MCF 10A (cell line): ENCODE data around the gene FBRSL1. TPM values are rescaled to one million over a fixed set of nuclear protein-coding genes. Genes with fewer than 3 reads are reported as not detected.

Experiments used
- BruUV-seq: library from RNA; stranded (reverse); fragments of 400-500 nt; replicated peaks from 2 replicates; lab custom pipeline; 2021; lab: Mats Ljungman, UMichigan
- CTCF ChIA-PET: fragments of 300-600 bp; sonication (Branson Sonifier 250); formaldehyde crosslinking; extraction: SDS; loops from one replicate; lab custom pipeline; 2021; ENCODE audit warnings: antibody characterized with exemption, inconsistent platforms; lab: Yijun Ruan, JAX
- POLR2A ChIA-PET: fragments of 300-600, 350-650 bp; sonication (Branson Sonifier 250); formaldehyde crosslinking; extraction: SDS; loops from one replicate; lab custom pipeline; 2020; ENCODE audit warnings: antibody characterized with exemption, inconsistent platforms; lab: Yijun Ruan, JAX
- DNase-seq: peaks from one replicate; pipeline ENCODE4 v3.0.0-alpha.2; 2018; ENCODE audit not compliant: unreplicated experiment
- H3K27ac Mint-ChIP-seq: one replicate; pipeline ENCODE4 v1.8.0; 2022; ENCODE audit warnings: mild to moderate bottlenecking, low read depth, mixed read lengths; ENCODE audit not compliant: unreplicated experiment
- H3K27me3 Mint-ChIP-seq: one replicate; pipeline ENCODE4 v1.8.0; 2022; ENCODE audit warnings: mixed read lengths; ENCODE audit not compliant: insufficient read depth, unreplicated experiment
- H3K36me3 Mint-ChIP-seq: one replicate; pipeline ENCODE4 v1.8.0; 2022; ENCODE audit warnings: mild to moderate bottlenecking, moderate library complexity, mixed read lengths; ENCODE audit not compliant: insufficient read depth, unreplicated experiment
- H3K4me1 Mint-ChIP-seq: one replicate; pipeline ENCODE4 v1.8.0; 2022; ENCODE audit warnings: mixed read lengths; ENCODE audit not compliant: insufficient read depth, unreplicated experiment
- H3K4me3 Mint-ChIP-seq: one replicate; pipeline ENCODE4 v1.8.0; 2022; ENCODE audit warnings: mild to moderate bottlenecking, moderate library complexity, mixed read lengths; ENCODE audit not compliant: unreplicated experiment
- H3K9me3 Mint-ChIP-seq: one replicate; pipeline ENCODE4 v1.8.0; 2022; ENCODE audit warnings: mixed read lengths; ENCODE audit not compliant: unreplicated experiment
- CTCF ChIP-seq: fragments of 200-600 bp; IDR thresholded peaks from one replicate; pipeline ENCODE4 v1.8.0; 2022; ENCODE audit warnings: antibody characterized with exemption, mild to moderate bottlenecking; ENCODE audit not compliant: unreplicated experiment
- intact Hi-C: fragments of 100-400 bp; cut with micrococcal nuclease; formaldehyde crosslinking; loops from 2 replicates; pipeline ENCODE4 v1.14.1; 2022
- total RNA-seq: library from RNA; stranded (reverse); gene quantifications from 2 replicates; pipeline ENCODE4 v1.2.3, GENCODE V29; 2022

The FBRSL1 gene
- total RNA-seq, 1 experiment from 2014 or later, result 47.4 TPM

DNA sequence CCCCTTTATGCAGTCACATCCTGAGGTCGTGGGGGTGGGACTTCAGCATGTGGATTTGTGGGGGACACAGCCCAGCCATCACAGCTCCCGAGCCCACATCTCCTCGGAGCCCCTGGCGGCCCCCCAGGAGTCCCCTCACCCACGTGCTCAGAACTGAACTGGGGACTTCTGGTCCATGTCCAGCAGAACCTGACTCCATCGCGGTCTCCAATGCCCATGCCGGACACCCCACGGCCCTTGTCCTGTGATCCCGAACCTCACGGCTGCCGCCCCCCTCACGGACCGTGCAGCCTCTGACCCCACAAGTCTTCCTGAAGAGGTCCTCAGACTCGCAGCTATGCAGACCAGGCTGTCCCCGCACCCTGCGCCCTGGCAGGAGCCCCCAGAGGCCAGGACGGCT lies 13.5 kb upstream of the FBRSL1 start:
- Mint-ChIP-seq H3K9me3 (no peaks in the 10 kb centered on the region), H3K27ac (no peak overlapping the region), H3K4me1 (no peaks in the 10 kb centered on the region)

GRCh38 chr12:132477017-132477702 lies 12.8 kb upstream of the FBRSL1 start:
- CTCF ChIA-PET, result interaction anchor here (0.6 kb wide), 1 partner anchor 134 kb away, joined by 3 read pairs; no protein-coding TSS in a partner anchor
- intact Hi-C loops, result no loop called here
- no peak overlapping the region for H3K4me3 Mint-ChIP-seq

More for the DNA sequence above, 13.5 kb upstream of the FBRSL1 start:
- Mint-ChIP-seq H3K36me3 (no peaks in the 10 kb centered on the region), H3K4me3 (no peak overlapping the region), H3K27me3 (peaks cover 17% of the 10 kb centered on the region)
- intact Hi-C loops, result no loop called here
- no peak for DNase-seq
- ChIA-PET CTCF (interaction anchor here (0.6 kb wide), 1 partner anchor 135 kb away, joined by 3 read pairs; no protein-coding TSS in a partner anchor), POLR2A (no interaction called here)
- BruUV-seq, result no TSS peak
- TF ChIP-seq CTCF, result no peak

GRCh38 chr12:132477703-132478432 lies 12.1 kb upstream of the FBRSL1 start:
- no peak for TF ChIP-seq CTCF
- Mint-ChIP-seq H3K27me3 (peaks cover 31% of the 10 kb centered on the region), H3K27ac (no peak overlapping the region), H3K9me3 (no peaks in the 10 kb centered on the region), H3K4me1 (no peaks in the 10 kb centered on the region), H3K4me3 (no peak overlapping the region), H3K36me3 (no peaks in the 10 kb centered on the region)
- ChIA-PET CTCF (interaction anchor here (0.7 kb wide), 1 partner anchor 380 kb away, joined by 3 read pairs; no protein-coding TSS in a partner anchor), POLR2A (no interaction called here)
- intact Hi-C loops, result no loop called here
- DNase-seq, result no peak
- BruUV-seq, result no TSS peak

More at GRCh38 chr12:132477017-132477702, 12.8 kb upstream of the FBRSL1 start:
- no TSS peak for BruUV-seq
- Mint-ChIP-seq H3K36me3 (no peaks in the 10 kb centered on the region), H3K9me3 (no peaks in the 10 kb centered on the region), H3K27me3 (peaks cover 24% of the 10 kb centered on the region), H3K4me1 (no peaks in the 10 kb centered on the region), H3K27ac (no peak overlapping the region)
- POLR2A ChIA-PET, result no interaction called here
- DNase-seq, result no peak
- TF ChIP-seq CTCF, result no peak

DNA sequence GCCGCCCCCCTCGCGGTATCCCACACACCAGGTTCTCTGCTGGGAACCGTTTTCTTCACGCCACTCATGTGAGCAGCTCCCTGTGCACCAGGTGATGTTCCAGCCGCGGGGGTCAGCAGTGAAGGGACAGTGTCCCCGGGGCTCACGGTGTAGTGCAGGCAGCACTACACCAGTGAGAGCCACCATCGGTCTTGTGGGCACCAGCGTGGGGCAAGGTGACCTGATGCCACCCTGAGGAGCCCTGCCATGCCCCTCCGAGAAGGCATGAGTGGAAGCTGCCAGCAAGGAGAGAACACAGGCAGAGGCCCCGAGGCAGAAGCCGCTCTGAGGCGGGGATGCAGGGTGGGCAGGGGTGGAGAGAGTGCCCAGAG lies 11.5 kb upstream of the FBRSL1 start:
- Mint-ChIP-seq H3K27me3 (peaks cover 34% of the 10 kb centered on the region), H3K36me3 (no peaks in the 10 kb centered on the region), H3K9me3 (no peaks in the 10 kb centered on the region), H3K27ac (no peak overlapping the region), H3K4me3 (no peak overlapping the region), H3K4me1 (no peaks in the 10 kb centered on the region)
- no peak for DNase-seq
- no peak for TF ChIP-seq CTCF
- BruUV-seq, result no TSS peak
- CTCF ChIA-PET, result interaction anchor here (0.7 kb wide), 1 partner anchor 381 kb away, joined by 3 read pairs; no protein-coding TSS in a partner anchor
- POLR2A ChIA-PET, result no interaction called here
- intact Hi-C loops, result no loop called here
